Fibroblast of mammary gland (primary cell): ENCODE results near the gene IL15RA.

ENCODE experiments used
- DNase-seq: peaks from one replicate; pipeline ENCODE4 v3.0.0-alpha.2; 2010; ENCODE audit warnings: low read depth
- H3K4me3 ChIP-seq: 2 replicates; pipeline ENCODE4 v1.5.1; 2011; ENCODE audit warnings: low read depth, mild to moderate bottlenecking, low read length, moderate library complexity; ENCODE audit not compliant: control insufficient read depth
- TF ChIP-seq, protein P1 (sequence below): conservative IDR thresholded peaks from 2 replicates; pipeline ENCODE4 v1.5.1; 2011; ENCODE audit warnings: low read depth, low read length, inconsistent platforms; ENCODE audit not compliant: control insufficient read depth, insufficient read depth

The IL15RA gene

DNA sequence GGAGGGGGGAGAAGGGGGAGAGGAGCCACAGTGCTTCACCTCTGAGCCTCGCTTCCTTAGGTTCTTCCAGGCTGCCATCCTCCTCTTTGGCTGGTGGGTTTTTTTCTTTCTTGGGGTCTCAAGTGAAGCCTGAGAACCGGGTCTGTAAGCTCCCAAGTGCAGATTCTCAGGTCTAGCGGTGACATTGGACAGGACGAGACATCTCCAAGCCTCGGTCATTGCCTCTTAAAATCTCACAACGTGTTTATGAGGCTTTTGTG lies 817 bp upstream of the IL15RA start:
- no peak for DNase-seq
- no peak overlapping the region for H3K4me3 ChIP-seq
- TF ChIP-seq, protein P1, sequence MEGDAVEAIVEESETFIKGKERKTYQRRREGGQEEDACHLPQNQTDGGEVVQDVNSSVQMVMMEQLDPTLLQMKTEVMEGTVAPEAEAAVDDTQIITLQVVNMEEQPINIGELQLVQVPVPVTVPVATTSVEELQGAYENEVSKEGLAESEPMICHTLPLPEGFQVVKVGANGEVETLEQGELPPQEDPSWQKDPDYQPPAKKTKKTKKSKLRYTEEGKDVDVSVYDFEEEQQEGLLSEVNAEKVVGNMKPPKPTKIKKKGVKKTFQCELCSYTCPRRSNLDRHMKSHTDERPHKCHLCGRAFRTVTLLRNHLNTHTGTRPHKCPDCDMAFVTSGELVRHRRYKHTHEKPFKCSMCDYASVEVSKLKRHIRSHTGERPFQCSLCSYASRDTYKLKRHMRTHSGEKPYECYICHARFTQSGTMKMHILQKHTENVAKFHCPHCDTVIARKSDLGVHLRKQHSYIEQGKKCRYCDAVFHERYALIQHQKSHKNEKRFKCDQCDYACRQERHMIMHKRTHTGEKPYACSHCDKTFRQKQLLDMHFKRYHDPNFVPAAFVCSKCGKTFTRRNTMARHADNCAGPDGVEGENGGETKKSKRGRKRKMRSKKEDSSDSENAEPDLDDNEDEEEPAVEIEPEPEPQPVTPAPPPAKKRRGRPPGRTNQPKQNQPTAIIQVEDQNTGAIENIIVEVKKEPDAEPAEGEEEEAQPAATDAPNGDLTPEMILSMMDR, result no peak

GRCh38 chr10:5976512-5977470 lies 552 bp downstream of the IL15RA start:
- peak overlapping the region; percentile 68 for H3K4me3 ChIP-seq
- peak; percentile 43 for DNase-seq

DNA sequence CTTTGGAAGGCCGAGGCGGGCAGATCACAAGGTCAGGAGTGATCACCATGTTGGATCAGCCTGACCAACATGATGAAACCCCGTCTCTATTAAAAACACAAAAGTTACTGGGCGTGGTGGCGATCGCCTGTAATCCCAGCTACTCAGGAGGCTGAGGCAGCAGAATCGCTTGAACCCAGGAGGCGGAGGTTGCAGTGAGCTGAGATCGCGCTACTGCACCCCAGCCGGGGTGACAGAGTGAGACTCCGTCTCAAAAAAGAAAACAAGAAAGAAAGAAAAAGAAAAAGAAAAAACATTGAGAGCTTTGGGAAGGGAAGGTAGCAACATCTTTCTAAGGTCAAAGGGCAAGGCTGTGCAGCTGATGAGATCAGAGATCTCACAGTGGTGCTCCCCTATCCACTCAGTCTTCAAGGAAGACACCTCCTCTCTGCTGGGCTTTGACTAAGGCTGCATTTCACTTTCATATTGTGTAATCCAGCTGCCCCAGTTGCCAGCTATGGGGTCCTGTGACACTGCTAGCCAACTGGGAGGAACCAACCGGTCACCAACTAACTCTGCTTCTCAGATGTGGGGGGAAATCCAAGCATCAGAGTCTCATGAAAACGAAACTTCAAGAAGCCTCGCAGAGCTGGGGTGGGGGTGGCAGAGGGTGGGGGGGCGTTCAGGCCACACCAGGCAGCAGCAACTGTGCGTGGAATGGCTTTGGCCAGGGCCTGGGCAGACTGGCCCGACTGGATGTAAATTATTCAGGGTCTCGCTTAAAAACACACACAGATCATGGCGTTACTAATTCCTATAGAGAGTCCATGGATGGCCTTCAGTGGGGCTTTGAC lies 1.5 kb downstream of the IL15RA start:
- peak; percentile 51 for DNase-seq
- H3K4me3 ChIP-seq, result peak overlapping the region; percentile 68
- TF ChIP-seq, protein P1, result no peak

More at GRCh38 chr10:5976512-5977470, 552 bp downstream of the IL15RA start:
- TF ChIP-seq, protein P1, result no peak

- TF ChIP-seq, protein P1, result no peak
- DNase-seq, result no peak
These were observed 4.3 kb downstream of the IL15RA start for GRCh38 chr10:5973069-5973468.

DNA sequence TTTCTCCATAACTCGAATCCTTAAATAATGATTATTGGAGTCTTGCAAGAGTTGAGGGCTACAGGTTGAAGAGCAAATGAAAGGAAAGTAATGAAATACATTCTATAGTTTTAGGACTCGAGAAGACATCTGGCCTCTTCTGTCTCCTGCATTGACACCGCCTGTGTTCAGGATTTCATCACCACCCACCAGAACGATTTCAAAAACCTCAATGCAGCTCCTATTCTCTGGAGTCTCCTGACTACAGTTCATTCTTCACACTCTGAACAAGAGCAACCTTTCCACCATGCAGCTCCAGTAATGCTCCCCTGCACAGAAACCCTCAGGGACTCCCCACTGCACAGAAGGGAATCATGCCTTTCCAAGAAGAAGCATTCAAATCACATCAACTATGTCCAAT lies 5.5 kb downstream of the IL15RA start:
- H3K4me3 ChIP-seq, result no peak overlapping the region
- TF ChIP-seq, protein P1, result no peak
- peak; percentile 20 for DNase-seq

More at GRCh38 chr10:5973069-5973468, 4.3 kb downstream of the IL15RA start:
- H3K4me3 ChIP-seq, result no peak overlapping the region

GRCh38 chr10:5971315-5971832 lies 6.0 kb downstream of the IL15RA start:
- TF ChIP-seq, protein P1, result no peak
- DNase-seq, result no peak

More at GRCh38 chr10:5971315-5971832, 6.0 kb downstream of the IL15RA start:
- H3K4me3 ChIP-seq, result no peak overlapping the region
